Esophagus squamous epithelium (tissue), 5 donors: ENCODE results near the gene LMX1B. TPM values are rescaled to one million over a fixed set of nuclear protein-coding genes. Genes with fewer than 3 reads are reported as not detected.

Source experiments
- DNase-seq: peaks from one replicate; lab custom pipeline; 2025; lab: John Stamatoyannopoulos, UW
- H3K27ac ChIP-seq, 4 donors: fragments of 200-600 bp; sonication (generic); one replicate each; pipeline ENCODE4 v1.5.1; 2016 to 2019; ENCODE audit warnings: mild to moderate bottlenecking in 1 of 4
- H3K27me3 ChIP-seq, 4 donors: fragments of 200-600 bp; sonication (generic); 1 replicate in 3 of 4; 2 replicates in 1 of 4; pipeline versions ENCODE4 v1.5.1 to v1.6.0; 2017 to 2021; ENCODE audit warnings: antibody characterized with exemption in 1 of 4
- H3K36me3 ChIP-seq, 3 donors: fragments of 200-600 bp; sonication (generic); one replicate each; pipeline ENCODE4 v1.5.1; 2016 to 2019
- H3K4me1 ChIP-seq, 3 donors: fragments of 200-600 bp; sonication (generic); one replicate each; pipeline ENCODE4 v1.5.1; 2017 to 2019
- H3K4me3 ChIP-seq, 4 donors: fragments of 200-600 bp; sonication (generic); 1 replicate in 3 of 4; 2 replicates in 1 of 4; pipeline ENCODE4 v1.5.1; 2016 to 2019; ENCODE audit warnings: mild to moderate bottlenecking in 2 of 4, moderate library complexity in 1 of 4
- H3K9me3 ChIP-seq, 3 donors: fragments of 200-600 bp; sonication (generic); one replicate each; pipeline ENCODE4 v1.5.1; 2016 to 2019
- CTCF ChIP-seq, 6 experiments: fragments of 450-650 bp in 4 of 6; fragments of 200-600 bp in 2 of 6; sonication (generic) in 2 of 6; IDR thresholded peaks; one replicate each; pipeline ENCODE4 v1.5.1; 2016 to 2019; ENCODE audit warnings: antibody characterized with exemption in 6 of 6, mild to moderate bottlenecking in 4 of 6, moderate library complexity in 4 of 6
- POLR2A ChIP-seq, 4 donors: fragments of 450-650 bp; IDR thresholded peaks; one replicate each; pipeline ENCODE4 v1.6.1; 2017; ENCODE audit warnings: antibody characterized with exemption in 4 of 4, mild to moderate bottlenecking in 4 of 4, moderate library complexity in 3 of 4
- whole genome bisulfite sequencing, 2 donors: methylation state at CpG; one replicate each; pipeline ENCODE4 v1.1.5; 2018; 5-methylcytosine and 5-hydroxymethylcytosine counted together
- intact Hi-C: fragments of 100-400 bp; cut with DNase I; formaldehyde crosslinking; loops from one replicate; pipeline ENCODE4 v1.15.0; 2022
- total RNA-seq, 4 donors: library from RNA; depleted of rRNA; stranded (reverse); fragments of >200 nt; gene quantifications; one replicate each; pipeline ENCODE4 v1.1.0, GENCODE V29; 2016
- donor health status: DM: yes; HTN: yes; CAD: no.

LMX1B gene
- total RNA-seq, 4 donors from 2014 or later: 0.23 TPM; not detected in 3

- intact Hi-C loops: no loop called here
Observed at GRCh38 chr9:126621919-126622735, 8.4 kb downstream of the LMX1B start.

DNA sequence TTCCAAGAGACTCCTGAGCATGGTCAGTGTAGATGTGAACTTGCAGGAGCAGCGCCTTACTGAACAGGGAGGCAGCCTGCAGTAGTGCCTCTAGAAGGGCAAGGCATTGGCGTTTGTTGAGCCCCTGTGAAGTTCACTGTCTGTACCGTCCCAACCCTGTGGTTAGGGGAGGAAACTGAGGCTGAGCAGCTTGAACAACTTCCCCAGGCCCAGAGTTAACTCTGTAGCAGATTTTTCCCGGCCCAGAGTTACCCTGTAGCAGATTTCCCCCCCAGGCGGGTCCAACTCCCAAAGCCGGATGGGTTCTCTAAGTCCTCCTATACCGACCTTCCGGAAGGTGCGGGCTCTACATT, 9.6 kb downstream of the LMX1B start:
- Histone ChIP-seq H3K27me3 (peaks cover 19 to 100% (median 57%) of the 10 kb centered on the region in 4 donors), H3K4me1 (peaks cover 15 to 42% (median 17%) of the 10 kb centered on the region in 3 donors), H3K36me3 (no peaks in the 10 kb centered on the region), H3K4me3 (no peak overlapping the region), H3K27ac (no peak overlapping the region), H3K9me3 (no peaks in the 10 kb centered on the region)
- WGBS, 2 donors: 40 to 73% methylated on average over 3 to 4 of the region's 9 CpGs
- intact Hi-C loops: no loop called here
- TF ChIP-seq POLR2A (IDR thresholded peaks at IDR 0.05): no peak
- DNase-seq: no peak

More at GRCh38 chr9:126621919-126622735, 8.4 kb downstream of the LMX1B start:
- Histone ChIP-seq H3K4me1 (peaks cover 15 to 47% (median 17%) of the 10 kb centered on the region in 3 donors), H3K9me3 (no peaks in the 10 kb centered on the region), H3K27ac (no peak overlapping the region), H3K4me3 (no peak overlapping the region), H3K27me3 (peaks cover 19 to 100% (median 54%) of the 10 kb centered on the region in 4 donors), H3K36me3 (no peaks in the 10 kb centered on the region)
- DNase-seq: no peak
- WGBS, 2 donors: 29 to 48% methylated on average over 12 to 16 of the region's 18 CpGs
- TF ChIP-seq POLR2A (IDR thresholded peaks at IDR 0.05): no peak
- TF ChIP-seq CTCF (IDR thresholded peaks at IDR 0.05): no peak

DNA sequence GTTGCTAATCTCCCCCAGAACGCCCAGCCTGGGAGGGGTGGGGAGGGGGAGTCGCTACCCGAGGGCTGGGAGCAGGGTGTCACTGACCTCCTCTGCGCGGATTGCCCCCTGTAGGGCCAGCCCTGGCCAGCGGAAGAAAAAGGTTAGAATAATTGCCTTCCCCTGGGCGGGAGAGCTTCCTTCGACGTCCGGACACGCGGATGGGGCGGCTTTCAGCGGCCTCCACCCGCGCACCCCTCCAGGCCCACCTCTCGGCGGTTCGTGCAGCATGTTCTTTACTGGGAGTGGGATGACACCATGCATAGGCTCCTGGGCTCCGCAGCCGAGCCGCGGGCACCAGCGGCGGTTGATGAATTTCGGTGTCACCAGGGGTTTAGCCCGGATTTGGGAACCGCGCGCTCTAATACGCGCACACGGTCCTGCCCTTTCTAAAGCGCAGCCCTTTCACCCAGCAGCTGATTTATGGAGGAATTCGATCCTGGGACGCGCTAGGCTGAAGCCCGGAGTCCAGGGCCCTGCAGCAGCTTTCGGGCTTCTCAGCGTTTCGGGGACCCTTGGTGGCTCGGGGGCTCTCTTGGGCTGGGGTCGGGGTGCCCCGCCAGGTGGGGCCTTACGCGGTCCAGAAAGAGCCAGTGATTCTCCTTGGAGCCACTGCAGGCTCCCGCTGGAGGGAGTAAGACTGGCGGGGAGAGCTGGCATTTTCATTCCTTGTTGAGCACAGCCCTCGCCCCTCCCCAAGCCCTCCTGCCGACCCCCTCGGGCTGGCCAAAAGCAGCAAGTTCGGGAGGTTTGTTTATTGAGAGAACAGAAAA, 10.1 kb downstream of the LMX1B start:
- Histone ChIP-seq H3K4me3 (no peak overlapping the region), H3K9me3 (no peaks in the 10 kb centered on the region), H3K36me3 (no peaks in the 10 kb centered on the region), H3K27ac (no peak overlapping the region), H3K27me3 (peaks cover 15 to 100% (median 55%) of the 10 kb centered on the region in 4 donors), H3K4me1 (peaks cover 15 to 36% (median 17%) of the 10 kb centered on the region in 3 donors)
- 15 to 43% methylated on average over 4 to 13 of the region's 52 CpGs for WGBS, 2 donors
- no peak for DNase-seq
- intact Hi-C loops: no loop called here
- TF ChIP-seq POLR2A (IDR thresholded peaks at IDR 0.05): no peak
- no peak for TF ChIP-seq CTCF (IDR thresholded peaks at IDR 0.05)

GRCh38 chr9:126624479-126624826, 10.7 kb downstream of the LMX1B start:
- H3K9me3 ChIP-seq: no peaks in the 10 kb centered on the region
- no peaks in the 10 kb centered on the region for H3K36me3 ChIP-seq
- H3K27ac ChIP-seq: no peak overlapping the region
- H3K4me3 ChIP-seq: no peak overlapping the region
- peaks cover 11 to 100% (median 52%) of the 10 kb centered on the region in 4 donors for H3K27me3 ChIP-seq
- no peak for DNase-seq
- WGBS, 2 donors: 10 to 13% methylated on average over 18 of the region's 18 CpGs
- TF ChIP-seq CTCF (IDR thresholded peaks at IDR 0.05): no peak
- TF ChIP-seq POLR2A (IDR thresholded peaks at IDR 0.05): no peak
- peaks cover 15 to 35% (median 17%) of the 10 kb centered on the region in 3 donors for H3K4me1 ChIP-seq
- intact Hi-C loops: no loop called here

DNA sequence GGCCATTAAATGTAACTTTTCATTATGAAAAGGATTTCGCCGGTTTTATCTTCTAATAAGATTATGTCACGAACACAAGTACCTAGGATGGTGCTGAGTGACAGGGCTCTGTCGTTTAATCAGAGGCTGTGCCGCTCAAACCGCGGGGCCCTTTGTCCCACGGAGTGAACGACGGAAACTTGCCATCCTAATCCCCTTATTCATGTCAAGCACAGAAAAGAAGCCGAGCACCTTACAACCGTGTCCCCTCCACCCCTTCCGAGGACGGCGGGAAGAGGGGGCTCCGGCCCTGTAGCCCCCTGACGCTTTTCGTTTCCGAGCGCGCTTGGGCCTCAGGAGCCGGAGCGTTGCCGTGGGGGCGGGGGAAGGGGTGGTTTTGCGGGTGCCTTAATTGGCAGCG, 11.2 kb downstream of the LMX1B start:
- H3K27me3 ChIP-seq: peaks cover 11 to 100% (median 50%) of the 10 kb centered on the region in 4 donors
- no peak for DNase-seq
- H3K4me1 ChIP-seq: peaks cover 15 to 35% (median 17%) of the 10 kb centered on the region in 3 donors
- 1 to 7% methylated on average over 5 of the region's 27 CpGs for WGBS, 2 donors
- no peak overlapping the region for H3K4me3 ChIP-seq
- no peak overlapping the region for H3K27ac ChIP-seq
- intact Hi-C loops: no loop called here
- no peak for TF ChIP-seq CTCF (IDR thresholded peaks at IDR 0.05)
- TF ChIP-seq POLR2A (IDR thresholded peaks at IDR 0.05): no peak
- no peaks in the 10 kb centered on the region for H3K9me3 ChIP-seq
- no peaks in the 10 kb centered on the region for H3K36me3 ChIP-seq
